Islet of Langerhans (tissue), 1 donor: ENCODE data around the gene POLR3A.
"Not testable (repeated sequence)": the region's sequence is repeated elsewhere in the genome, so short reads cannot be mapped to it uniquely, and the experiment has no call there.

Source experiments
- FAIRE-seq: peaks from one replicate; lab custom pipeline; 2011; peaks lifted over from hg19 to GRCh38; lab: Jason Lieb, UNC

Gene POLR3A

DNA sequence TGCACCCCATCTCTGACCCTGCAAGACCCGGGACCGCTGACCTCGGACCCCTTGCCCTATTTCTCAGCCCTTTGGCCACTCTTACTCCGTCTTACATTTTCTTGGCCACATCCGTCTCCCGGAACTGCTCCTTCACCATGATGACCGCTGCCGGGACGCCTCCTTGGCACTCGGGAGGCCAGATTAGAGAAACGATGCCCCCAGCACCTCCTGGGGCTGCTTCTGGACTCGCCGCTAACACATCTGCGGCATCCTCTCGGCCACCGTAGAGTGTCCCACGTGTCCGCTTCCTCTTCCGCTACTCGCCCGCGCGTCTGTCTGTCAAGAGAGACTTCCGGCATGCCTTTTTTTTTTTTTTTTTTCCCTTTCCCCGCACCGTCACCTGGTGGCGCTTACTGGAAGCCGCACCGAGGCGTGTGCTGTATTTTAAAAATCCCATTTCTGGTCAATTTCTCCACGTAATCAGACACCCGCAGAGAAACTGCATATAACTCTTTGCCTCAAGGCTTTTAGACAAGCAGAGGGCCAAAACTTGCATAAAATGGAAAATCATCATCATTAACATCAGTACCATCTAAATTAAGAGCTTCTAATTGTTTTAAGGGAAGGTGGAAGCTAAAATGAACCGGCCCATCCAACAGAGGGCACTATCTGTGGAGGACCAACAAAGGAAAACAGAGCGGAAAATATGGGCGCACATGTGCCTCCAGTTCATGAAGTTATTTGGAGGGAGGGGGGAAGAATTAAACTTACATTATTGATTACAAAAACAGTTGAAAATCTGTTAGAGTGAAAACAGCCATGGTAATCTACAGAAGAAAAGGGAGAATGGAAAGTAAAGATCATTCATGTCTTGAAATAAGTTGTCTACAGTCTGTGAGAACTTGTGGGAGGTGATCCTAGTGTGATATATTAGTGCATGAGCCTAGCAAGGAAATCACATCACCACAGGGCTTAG, at the start of gene POLR3A:
POLR3A (minus strand) TSS at position 247 of the 958 bp plus-strand sequence; CDS start at position 139, 108 bp downstream.
- no peak for FAIRE-seq

DNA sequence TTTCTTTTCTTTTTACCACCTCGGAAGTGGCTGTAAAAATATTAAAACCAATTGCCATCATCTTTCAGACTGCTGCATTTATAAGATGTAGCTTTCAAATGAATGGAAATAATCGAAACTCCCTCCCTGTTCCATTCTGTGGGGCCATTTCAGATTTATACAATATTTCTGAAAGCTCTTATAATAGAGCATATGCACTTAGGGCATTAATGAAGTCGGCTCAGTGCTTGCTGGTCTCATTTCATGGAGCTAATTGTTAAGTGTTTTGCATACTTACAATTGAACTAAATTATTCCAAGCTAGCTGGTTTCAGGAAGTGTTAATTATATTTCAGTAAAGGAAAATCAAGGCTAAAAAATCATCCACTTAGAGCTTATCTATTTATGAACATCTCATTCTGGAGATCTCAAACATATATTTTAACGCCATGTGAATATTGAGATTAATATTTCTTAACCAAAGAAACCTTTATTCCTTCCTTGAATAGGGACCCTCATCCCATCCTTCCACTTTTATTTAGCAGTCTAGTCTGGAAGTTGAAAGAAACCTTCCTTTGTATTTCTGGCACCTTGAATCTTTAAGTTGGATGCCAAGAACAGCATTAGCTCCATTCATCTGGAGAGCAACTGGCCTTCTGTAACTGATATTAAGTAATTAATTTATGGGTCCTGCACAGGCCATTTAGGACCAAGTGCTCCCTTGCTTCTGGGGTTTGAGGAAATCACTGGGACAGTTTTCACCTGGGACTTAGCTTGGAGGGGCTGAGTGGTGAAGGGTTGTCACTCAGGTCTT, 49.4 kb upstream of the POLR3A start:
- no peak for FAIRE-seq

DNA sequence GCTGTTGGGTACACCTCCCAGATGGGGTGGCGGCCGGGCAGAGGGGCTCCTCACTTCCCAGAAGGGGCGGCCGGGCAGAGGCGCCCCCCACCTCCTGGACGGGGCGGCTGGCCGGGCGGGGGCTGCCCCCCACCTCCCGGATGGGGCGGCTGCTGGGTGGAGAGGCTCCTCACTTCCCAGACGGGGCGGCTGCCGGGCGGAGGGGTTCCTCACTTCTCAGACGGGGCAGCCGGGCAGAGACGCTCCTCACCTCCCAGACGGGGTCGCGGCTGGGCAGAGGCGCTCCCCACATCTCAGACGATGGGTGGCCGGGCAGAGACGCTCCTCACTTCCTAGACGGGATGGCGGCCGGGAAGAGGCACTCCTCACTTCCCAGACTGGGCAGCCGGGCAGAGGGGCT, 46.5 kb upstream of the POLR3A start:
- FAIRE-seq, result not testable (repeated sequence)

DNA sequence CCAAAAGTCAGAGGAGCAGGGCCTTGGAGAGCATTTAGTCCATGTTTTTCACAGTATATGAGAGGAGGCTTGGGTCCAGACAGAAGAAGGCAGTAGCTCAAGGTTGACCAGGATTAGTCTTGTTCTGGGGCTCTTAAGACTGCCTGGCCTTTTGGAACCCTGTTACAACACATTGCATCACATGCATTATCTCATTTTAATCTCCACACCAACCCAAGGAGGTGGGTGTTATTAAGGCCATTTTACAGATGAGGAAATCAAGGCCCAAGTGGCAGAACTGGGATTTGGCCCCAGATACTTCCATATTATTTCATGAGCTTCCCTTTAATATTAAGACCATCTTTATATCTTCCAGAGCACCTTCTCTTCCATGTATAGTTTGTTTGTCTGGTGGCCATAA, 43.2 kb upstream of the POLR3A start:
- no peak for FAIRE-seq

DNA sequence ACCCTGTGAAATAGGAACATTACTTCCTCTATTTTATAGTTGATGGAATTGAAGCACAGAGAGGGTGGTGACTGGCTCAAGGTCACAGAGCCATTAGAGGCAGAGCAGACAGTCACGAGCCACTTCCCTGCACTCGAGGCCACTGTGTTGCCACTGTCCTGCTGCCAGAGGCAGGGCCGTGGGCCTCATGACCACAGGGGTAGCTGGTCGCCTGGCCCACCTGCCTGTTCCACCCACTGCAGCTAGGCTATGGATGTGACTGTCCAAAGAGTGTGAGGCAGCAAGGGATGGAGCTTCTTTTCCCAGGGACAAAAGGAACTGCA, 42.5 kb upstream of the POLR3A start:
- FAIRE-seq, result no peak

DNA sequence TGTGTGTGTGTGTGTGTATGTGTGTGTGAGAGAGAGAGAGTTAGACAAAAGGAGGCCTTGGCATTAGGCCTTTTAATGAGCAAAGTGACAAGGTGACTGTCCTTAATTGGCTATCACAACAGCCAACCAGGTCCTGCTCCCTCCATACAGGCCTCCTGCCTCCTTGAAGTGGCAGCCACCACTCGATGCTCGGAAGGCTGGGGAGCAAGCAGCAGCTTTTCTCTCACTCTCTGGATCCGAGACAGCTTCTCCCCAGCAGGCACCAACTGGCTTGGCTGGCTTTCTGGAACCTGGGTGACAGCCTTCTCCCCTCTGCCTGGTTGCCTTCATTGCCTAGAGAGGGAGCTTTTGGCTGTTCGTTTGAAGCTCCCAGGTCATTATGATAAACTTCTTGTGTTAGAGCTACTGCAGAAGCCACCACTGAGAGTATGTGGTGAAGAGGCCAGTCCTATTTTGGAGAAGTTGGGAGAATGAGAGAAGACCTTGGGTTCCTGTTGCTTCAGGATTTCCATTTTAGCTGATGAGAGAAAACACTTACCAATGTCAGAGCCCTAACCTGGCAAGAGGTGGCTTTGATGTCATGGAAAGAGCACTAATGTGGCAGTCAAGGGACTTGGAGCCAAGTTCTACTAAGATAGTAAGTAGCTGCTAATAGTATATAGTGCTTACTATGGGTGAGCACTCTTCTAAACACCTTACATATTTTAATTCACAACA, 42.0 kb upstream of the POLR3A start:
- FAIRE-seq, result no peak

DNA sequence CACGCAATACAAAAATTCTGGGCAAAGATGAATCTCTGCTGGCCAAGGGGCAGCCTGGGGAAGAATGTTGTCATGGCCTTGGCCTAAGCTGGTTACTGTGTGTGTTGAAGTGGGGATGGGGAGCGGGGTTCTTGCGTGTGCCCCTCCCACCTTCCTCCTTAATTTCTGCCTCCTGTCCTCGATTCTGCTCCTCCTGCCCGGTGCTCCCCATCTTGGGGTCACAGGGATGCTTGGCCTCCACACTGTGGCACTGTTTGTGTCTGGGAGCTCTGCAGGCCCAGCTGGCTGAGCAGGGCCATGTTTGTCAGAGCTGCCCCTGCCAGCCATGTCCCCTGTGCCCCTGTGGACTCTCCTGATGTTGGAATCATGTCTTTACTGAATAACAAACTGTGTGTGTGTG, 41.4 kb upstream of the POLR3A start:
- FAIRE-seq, result no peak

DNA sequence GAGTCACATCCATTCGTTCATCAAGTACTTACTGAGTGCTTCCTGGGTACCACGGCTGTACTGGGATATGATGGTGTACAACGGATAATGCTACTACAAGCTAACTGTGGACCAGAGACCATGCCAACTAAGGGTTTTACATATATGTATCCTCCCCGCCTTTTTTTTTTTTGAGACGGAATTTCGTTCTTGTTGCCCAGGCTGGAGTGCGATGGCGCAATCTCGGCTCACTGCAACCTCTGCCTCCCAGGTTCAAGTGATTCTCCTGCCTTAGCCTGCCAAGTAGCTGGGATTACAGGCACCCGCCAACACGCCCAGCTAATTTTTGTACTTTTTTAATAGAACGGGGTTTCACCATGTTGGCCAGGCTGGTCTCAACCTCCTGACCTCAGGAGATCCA, 40.7 kb upstream of the POLR3A start:
- FAIRE-seq, result not testable (repeated sequence)

DNA sequence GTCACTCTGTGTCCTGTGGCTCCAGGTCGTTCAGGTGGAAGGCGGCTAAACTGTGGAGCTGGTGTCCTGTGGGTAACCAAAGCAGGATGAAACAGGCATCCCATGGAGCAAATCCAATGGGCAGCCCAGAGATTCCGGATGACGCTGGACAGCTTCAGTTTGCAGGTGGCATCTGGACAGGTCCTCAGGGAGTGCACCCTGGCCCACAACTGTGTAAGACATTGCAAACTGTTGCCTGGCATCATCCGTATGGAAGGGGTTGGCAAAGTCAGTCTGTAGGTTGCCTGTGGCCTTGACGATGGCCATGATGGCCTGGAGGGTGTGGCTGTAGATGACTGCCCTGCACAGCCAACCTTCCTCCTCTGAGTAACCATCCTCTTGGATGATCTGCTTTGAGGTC, 39.8 kb upstream of the POLR3A start:
- no peak for FAIRE-seq

DNA sequence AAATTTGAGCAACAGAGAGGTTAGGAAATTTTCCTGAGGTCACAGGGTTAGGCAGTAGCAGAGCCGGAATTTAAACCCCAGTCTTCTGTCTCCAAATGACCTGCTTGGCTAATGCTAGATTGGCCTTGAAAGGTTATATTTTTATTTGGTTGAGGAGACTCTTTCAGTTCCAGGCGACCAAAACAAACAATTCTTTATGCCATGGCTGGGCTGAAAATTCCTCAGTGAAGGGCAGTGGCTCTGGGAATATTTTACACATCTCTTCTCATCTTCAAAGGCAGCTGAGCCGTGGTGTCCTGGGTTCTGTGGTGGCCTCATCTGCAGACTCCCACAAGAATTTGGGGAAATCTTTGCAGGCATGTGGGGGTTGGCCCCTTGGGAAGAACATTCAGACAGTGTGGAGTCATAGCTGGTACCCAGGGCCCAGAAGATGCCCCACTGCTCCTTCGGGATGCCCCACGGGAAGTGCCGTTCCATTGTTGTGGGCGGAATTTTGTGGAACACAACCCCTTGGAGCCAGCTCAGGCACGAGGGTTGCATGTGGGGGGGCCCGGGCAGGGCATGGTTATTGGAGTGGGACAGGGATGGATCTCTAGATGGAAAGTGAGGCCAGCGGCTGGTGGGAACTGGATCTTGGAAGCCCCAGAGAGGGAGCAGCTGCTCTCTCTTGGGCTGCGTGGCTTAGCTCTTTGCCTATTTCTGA, 37.6 kb upstream of the POLR3A start:
- no peak for FAIRE-seq

DNA sequence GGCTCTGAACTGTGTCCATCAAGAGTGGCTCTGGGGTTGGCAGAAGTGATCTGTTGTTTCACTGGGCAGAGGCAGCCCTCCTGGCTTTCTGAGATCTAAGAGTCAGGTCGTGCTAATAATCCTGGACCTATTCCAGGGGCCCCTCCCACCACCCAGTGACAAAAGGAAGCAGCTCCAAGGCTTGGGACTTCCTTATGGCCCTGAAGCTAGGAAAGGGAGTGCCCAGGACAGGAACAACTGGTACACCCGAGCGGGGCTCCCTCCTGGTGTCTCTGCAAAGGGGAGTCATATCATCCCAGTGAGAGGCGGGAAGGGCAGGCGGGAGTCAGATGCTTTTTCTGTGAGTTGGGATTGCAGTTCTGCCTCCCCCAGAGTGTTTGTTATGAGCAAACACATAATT, 36.7 kb upstream of the POLR3A start:
- FAIRE-seq, result no peak

DNA sequence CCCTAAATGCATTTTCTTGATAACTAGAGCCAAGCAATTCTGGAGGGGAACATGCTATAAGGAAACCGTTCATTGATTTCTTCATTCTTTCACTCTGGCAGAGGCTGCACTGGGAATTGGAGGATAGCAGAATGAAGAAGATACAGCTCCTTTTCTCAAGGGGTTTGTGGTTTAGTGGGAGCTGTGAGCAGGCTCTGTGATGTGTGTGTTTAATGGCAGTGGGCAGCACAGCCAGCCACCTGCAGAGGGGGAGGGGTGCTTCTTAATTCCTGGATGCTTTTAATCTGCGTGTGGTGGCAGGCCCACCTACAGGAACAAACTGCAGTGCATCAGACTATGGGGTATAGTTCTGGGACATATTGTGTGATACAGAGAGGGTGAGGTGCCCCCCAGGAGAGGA, 36.3 kb upstream of the POLR3A start:
- no peak for FAIRE-seq

DNA sequence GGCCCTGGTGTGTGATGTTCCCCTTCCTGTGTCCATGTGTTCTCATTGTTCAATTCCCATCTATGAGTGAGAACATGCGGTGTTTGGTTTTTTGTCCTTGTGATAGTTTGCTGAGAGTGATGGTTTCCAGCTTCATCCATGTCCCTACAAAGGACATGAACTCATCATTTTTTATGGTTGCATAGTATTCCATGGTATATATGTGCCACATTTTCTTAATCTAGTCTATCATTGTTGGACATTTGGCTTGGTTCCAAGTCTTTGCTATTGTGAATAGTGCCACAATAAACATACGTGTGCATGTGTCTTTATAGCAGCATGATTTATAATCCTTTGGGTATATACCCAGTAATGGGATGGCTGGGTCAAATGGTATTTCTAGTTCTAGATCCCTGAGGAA, 35.6 kb upstream of the POLR3A start:
- not testable (repeated sequence) for FAIRE-seq

DNA sequence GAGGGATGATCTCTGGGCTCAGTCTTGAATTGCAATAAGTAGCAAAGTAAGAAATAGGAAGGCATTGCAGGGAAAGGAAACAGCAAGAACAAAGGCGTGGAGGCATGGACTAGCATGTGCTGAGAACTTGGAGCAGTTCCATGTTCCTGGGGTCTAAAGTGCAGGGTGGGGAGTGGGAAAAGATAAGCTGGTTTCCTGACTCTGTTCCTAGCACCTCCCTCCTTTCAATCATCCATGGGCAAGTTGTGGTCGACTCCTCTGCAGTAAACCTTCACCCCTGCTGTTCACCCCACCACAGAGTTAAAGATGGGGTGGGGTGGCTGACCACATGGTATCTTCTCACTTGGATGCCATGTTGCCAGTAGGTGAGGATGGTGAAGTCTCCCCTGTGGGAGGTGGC, 33.9 kb upstream of the POLR3A start:
- no peak for FAIRE-seq

DNA sequence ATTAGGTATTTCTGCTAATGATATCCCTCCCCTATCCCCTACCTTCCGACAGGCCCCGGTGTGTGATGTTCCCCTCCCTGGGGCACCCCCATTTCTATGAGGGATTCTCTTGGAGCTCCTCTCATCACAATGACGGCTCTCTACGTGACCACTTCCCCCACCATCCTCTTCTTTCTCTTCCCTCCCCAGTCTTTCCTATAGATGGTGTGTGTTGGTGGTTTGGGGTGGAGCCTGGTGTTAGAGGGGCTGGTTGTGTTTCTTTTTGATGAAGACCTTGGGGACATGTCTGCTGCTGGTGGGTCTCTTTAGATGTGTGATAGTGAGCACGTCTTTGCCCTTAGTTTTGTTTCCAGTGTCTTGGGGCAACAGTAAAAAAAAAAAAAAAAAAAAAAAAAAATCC, 33.0 kb upstream of the POLR3A start:
- no peak for FAIRE-seq

DNA sequence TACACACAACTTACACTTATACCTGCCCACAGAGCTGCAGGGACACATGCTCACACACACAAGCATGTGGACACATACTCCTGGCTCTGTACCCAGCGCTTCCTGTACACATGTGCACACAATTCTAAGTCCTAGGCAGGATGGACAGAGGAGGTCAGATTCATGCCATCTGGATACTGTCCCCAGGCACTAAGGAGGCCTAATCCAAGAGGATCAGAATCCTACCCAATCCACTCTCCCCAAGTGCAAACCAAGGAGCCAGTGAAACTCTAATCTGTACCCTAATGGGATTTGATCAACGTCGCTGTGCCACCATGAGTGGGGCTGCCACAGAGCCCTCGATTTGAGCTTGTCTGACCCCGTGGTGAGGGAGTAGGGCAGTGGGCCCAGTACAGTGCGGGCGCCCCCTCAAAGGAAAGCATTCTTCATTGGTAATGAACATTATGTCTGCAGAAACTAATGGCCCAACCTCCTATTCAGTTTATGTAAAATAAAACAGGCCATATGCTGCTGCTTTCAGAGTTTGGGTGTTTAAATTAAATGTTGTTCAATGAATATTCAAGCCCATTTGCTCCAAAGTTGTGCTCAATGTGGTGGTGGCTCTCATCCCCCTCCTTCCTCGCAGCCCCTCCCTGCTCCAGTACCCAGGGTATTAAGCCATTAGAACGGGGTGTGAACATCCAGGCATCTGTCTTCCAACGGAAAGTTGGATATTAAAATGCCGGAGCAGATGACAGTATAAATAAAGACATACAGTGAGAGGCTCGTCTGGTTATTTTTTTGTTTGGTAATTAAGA, 30.8 kb upstream of the POLR3A start:
- FAIRE-seq, result no peak

DNA sequence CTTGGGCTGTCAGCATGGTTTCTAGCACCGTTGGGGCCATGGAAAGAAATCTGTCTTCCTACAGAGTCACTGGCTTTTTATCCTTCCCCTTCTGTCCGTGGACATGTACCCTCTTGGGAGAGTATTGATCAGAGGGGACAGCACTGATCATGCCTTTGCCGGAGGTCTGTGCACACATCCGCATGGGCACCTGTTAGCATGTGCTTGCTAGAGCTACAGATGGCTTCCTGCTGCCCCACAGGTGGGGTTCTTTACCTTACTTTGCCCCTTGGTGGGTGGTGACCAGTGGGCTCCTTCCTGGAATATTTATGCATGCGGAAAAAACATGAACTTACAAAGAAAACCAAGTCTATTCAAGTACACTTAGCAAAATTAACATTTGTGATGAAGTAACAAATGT, 29.2 kb upstream of the POLR3A start:
- no peak for FAIRE-seq

DNA sequence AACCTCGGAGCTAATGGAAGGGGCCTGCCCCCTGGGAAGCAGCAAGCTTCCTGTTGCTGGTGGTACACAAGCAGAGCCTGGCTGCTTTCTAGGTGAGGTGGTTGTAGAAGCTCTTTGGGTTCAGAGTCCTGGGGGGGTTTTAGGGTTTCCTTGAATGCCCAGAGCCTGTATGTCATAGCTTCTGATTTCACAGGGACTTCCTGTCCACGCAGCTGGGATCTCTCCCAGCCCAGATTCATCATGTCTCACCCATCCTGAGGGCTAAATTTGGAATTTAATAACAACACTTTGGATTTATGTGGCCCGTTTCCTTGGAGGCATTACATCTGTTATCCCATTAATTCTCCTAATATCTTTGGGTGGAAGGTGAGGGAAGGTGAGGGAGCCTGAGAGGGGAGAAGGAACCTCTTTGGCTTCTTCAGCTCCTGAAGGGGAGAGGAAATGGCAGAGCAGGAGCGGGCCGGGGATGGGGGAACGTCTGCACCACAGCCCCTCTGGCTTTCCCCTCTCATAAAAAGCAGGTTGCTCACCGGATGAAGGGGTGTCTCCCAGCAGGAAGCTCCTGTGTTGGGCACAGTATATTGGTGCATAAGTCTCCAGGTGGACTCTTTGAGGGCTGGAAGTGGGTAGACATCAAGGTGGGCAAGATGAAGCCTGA, 24.0 kb upstream of the POLR3A start:
- no peak for FAIRE-seq

DNA sequence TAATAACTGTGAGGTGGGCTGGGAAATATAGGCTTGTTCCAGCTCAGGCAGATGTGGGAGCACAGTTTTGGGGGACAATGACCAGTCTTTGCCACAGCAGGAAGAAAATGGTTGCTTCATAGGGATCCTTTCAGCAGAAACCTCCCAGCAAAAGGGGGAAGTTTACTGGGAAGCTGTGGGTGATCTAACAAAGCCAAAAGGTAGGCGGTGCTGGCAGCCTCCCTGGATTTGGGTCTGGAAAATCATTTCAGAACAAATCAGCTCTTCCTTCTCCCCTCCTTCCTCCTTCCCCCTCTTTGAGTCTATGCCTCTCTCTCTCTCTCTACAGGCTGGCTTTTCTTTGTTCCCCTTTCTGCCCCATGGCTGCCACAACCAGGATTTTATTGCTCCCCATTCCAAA, 20.5 kb upstream of the POLR3A start:
- FAIRE-seq, result no peak

DNA sequence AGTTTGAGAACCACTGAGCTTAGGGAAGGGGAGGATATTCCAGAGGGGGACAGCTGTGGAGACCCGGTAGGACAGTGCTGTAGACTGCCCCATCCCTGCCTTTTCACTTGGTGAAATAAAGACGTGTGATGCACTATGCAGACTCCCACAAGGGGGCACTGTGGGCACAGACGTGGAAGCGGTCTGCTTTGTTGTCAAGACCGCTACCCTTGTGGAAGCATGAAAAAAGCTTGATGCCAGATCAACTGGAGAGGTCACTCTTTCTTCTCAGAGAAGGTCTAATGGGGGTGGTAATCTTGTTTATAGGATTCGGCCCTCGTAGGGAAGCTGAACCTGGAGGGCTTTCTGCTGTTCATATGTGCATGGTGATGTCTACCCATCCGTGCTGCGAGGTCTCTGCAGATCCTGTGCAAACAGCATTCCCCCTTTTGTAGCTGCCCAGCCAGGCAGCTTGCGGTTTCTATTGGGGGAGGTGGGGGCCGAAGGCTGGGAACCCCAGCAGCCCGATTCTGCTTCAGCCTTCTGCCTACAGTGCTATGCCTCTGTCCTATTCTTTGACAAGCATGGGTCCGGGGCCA, 18.1 kb upstream of the POLR3A start:
- no peak for FAIRE-seq
